HG03196 (cell line): Measurements from ENCODE around the gene SENP3.
"Not testable (repeated sequence)": the region's sequence is repeated elsewhere in the genome, so short reads cannot be mapped to it uniquely, and the experiment has no call there.

Experiments
- ATAC-seq: cut with Tn5 transposase; IDR thresholded peaks from one replicate; pipeline ENCODE4 v1.9.1; 2021; ENCODE audit not compliant: unreplicated experiment

SENP3 gene

GRCh38 chr17:7591596-7591995 lies 29.9 kb downstream of the SENP3 start:
- no peak for ATAC-seq

GRCh38 chr17:7592422-7593021 lies 30.8 kb downstream of the SENP3 start:
- ATAC-seq: no peak

GRCh38 chr17:7593296-7593695 lies 31.6 kb downstream of the SENP3 start:
- no peak for ATAC-seq

GRCh38 chr17:7597561-7597960 lies 35.8 kb downstream of the SENP3 start:
- not testable (repeated sequence) for ATAC-seq

- ATAC-seq: no peak
Observed at GRCh38 chr17:7606280-7606679, 44.6 kb downstream of the SENP3 start.

- ATAC-seq: no peak
Observed at GRCh38 chr17:7610641-7611040, 48.9 kb downstream of the SENP3 start.

- no peak for ATAC-seq
Observed at GRCh38 chr17:7611635-7612293, 50.0 kb downstream of the SENP3 start.

GRCh38 chr17:7612294-7612640 lies 50.5 kb downstream of the SENP3 start:
- ATAC-seq: no peak

GRCh38 chr17:7613769-7614424 lies 52.2 kb downstream of the SENP3 start:
- ATAC-seq: no peak

GRCh38 chr17:7614425-7615264 lies 52.9 kb downstream of the SENP3 start, which contains the start of gene FXR2:
Gene FXR2, minus strand, starts transcription at chr17:7614897. Its CDS starts 365 bp downstream, at chr17:7614532.
- peak; percentile 89 for ATAC-seq

- ATAC-seq: no peak
Observed at GRCh38 chr17:7615265-7615747, 53.6 kb downstream of the SENP3 start.

GRCh38 chr17:7618608-7619007 lies 56.9 kb downstream of the SENP3 start:
- no peak for ATAC-seq

- ATAC-seq: no peak
Observed at GRCh38 chr17:7620835-7621234, 59.1 kb downstream of the SENP3 start.
